K562 (cell line): ENCODE measurements around the gene SAMM50.

Source experiments
- ATF1 ChIP-seq, 2 experiments: fragments of 450-650 bp in 1 of 2; IDR thresholded peaks; 2 replicates each; pipeline ENCODE4 v1.6.1; 2016; ENCODE audit warnings: missing compliant biosample characterization in 1 of 2, missing genetic modification characterization in 1 of 2
- ATF2 ChIP-seq: sonication (generic); formaldehyde crosslinking; IDR thresholded peaks from 2 replicates; pipeline ENCODE4 v1.8.1; 2022; ENCODE audit warnings: missing genetic modification reagents
- HEY1 ChIP-seq: fragments of 250-450 bp; sonication (Bioruptor Pico); IDR thresholded peaks from 2 replicates; pipeline ENCODE4 v1.5.0; 2020; ENCODE audit warnings: mild to moderate bottlenecking, moderate library complexity, borderline replicate concordance
- LARP7 ChIP-seq: fragments of 450-650 bp; IDR thresholded peaks from 2 replicates; pipeline ENCODE4 v1.6.1; 2016
- PHF20 ChIP-seq: fragments of 450-650 bp; IDR thresholded peaks from 2 replicates; pipeline ENCODE4 v1.6.1; 2018; ENCODE audit not compliant: partially characterized antibody
- POLR2A ChIP-seq: fragments of 450-650 bp; conservative IDR thresholded peaks from 2 replicates; pipeline ENCODE4 v1.6.1; 2016
- RBFOX2 ChIP-seq: fragments of 200-400 bp; formaldehyde crosslinking; IDR thresholded peaks from 2 replicates; pipeline ENCODE4 v1.6.1; 2017; ENCODE audit warnings: low read depth, mild to moderate bottlenecking, low read length, moderate library complexity
- RBM22 ChIP-seq: fragments of 200-400 bp; formaldehyde crosslinking; IDR thresholded peaks from 2 replicates; pipeline ENCODE4 v1.6.1; 2018; ENCODE audit warnings: low read length, low read depth; ENCODE audit not compliant: poor library complexity, severe bottlenecking
- REST ChIP-seq, 2 experiments: fragments of 450-650 bp; formaldehyde crosslinking in 1 of 2; IDR thresholded peaks; 2 replicates each; pipeline versions ENCODE4 v1.4.0 to v1.6.1; 2014 to 2020; ENCODE audit warnings: mild to moderate bottlenecking in 2 of 2, borderline replicate concordance in 1 of 2, low read depth in 1 of 2
- SMAD2 ChIP-seq: fragments of 150-350 bp; IDR thresholded peaks from 2 replicates; pipeline ENCODE4 v1.6.1; 2014; ENCODE audit warnings: low read depth, mild to moderate bottlenecking, low read length
- SPI1 ChIP-seq: IDR thresholded peaks from 2 replicates; pipeline ENCODE4 v1.6.1; 2011; ENCODE audit warnings: low read depth, low read length, control low read depth, borderline replicate concordance
- TF ChIP-seq, protein P1 (sequence below): sonication (generic); formaldehyde crosslinking; IDR thresholded peaks from 2 replicates; pipeline ENCODE4 v1.8.1; 2023; ENCODE audit warnings: missing genetic modification reagents, mild to moderate bottlenecking, borderline replicate concordance

- no peak for TF ChIP-seq REST (IDR thresholded peaks at IDR 0.05; ENCODE audit: borderline replicate concordance)
- TF ChIP-seq REST (CRISPR knock-in tag; IDR thresholded peaks at IDR 0.05; ENCODE audit: low read depth), result no peak
- no peak for TF ChIP-seq LARP7
- TF ChIP-seq POLR2A, result no peak
- no peak for TF ChIP-seq RBFOX2
- TF ChIP-seq SMAD2, result no peak
- TF ChIP-seq SPI1, result no peak
- no peak for TF ChIP-seq HEY1 (CRISPR knock-in tag)
- no peak for TF ChIP-seq PHF20
- TF ChIP-seq ATF1 (CRISPR knock-in tag; IDR thresholded peaks at IDR 0.05), result no peak
- TF ChIP-seq ATF1 (tag; IDR thresholded peaks at IDR 0.05), result no peak
- TF ChIP-seq, protein P1, sequence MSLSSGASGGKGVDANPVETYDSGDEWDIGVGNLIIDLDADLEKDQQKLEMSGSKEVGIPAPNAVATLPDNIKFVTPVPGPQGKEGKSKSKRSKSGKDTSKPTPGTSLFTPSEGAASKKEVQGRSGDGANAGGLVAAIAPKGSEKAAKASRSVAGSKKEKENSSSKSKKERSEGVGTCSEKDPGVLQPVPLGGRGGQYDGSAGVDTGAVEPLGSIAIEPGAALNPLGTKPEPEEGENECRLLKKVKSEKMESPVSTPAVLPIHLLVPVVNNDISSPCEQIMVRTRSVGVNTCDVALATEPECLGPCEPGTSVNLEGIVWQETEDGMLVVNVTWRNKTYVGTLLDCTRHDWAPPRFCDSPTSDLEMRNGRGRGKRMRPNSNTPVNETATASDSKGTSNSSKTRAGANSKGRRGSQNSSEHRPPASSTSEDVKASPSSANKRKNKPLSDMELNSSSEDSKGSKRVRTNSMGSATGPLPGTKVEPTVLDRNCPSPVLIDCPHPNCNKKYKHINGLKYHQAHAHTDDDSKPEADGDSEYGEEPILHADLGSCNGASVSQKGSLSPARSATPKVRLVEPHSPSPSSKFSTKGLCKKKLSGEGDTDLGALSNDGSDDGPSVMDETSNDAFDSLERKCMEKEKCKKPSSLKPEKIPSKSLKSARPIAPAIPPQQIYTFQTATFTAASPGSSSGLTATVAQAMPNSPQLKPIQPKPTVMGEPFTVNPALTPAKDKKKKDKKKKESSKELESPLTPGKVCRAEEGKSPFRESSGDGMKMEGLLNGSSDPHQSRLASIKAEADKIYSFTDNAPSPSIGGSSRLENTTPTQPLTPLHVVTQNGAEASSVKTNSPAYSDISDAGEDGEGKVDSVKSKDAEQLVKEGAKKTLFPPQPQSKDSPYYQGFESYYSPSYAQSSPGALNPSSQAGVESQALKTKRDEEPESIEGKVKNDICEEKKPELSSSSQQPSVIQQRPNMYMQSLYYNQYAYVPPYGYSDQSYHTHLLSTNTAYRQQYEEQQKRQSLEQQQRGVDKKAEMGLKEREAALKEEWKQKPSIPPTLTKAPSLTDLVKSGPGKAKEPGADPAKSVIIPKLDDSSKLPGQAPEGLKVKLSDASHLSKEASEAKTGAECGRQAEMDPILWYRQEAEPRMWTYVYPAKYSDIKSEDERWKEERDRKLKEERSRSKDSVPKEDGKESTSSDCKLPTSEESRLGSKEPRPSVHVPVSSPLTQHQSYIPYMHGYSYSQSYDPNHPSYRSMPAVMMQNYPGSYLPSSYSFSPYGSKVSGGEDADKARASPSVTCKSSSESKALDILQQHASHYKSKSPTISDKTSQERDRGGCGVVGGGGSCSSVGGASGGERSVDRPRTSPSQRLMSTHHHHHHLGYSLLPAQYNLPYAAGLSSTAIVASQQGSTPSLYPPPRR (CRISPR knock-in tag), result no peak
- TF ChIP-seq ATF2 (CRISPR knock-in tag), result no peak
- TF ChIP-seq RBM22, result no peak
Measured at GRCh38 chr22:43910178-43910695, 45.0 kb upstream of the SAMM50 start.
